Measurements from ENCODE around the gene HOXA5. TPM values are rescaled to one million over a fixed set of nuclear protein-coding genes. Genes with fewer than 3 reads are reported as not detected.
A peak's percentile ranks its signal among the peaks of the same experiment; 100 is the strongest.

The HOXA5 gene
- total RNA-seq, 1 donor from 2014 or later: 0.59 TPM

DNA sequence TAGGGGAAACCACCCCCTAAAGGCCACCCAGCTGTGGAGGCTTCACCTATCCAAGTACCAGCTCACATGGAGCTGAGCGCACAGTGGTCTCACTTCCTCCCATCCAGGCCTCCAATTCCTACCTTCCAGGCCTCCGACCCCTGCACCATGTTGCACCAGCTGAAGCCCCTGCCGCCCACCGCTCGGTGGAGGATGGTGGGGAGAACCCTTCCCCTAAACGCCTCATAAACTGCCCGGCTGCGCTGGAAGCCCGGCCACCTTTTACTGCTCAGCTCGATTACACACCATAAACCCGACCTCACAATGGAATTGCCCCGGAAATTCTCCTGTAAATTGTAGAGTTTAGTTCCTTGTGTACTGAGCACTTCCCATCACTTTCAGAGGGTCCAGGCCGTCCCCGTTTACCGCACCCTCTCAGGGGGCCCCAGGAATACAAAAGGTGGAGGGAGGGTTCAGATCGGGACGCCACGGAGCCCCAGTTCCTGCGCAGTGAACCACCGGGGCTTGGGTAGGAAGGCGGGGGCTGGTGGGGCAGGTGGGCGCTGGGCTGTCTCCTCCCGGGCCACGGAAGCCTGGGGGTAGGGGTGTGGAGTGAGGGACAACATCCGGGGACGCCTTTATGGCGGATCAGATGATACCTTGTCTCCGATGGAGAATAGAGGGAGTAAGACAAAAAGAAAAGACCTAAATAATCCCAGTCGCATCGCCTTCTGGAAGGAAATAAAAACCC, 14.4 kb upstream of the HOXA5 start:
- TF ChIP-seq, protein P1, sequence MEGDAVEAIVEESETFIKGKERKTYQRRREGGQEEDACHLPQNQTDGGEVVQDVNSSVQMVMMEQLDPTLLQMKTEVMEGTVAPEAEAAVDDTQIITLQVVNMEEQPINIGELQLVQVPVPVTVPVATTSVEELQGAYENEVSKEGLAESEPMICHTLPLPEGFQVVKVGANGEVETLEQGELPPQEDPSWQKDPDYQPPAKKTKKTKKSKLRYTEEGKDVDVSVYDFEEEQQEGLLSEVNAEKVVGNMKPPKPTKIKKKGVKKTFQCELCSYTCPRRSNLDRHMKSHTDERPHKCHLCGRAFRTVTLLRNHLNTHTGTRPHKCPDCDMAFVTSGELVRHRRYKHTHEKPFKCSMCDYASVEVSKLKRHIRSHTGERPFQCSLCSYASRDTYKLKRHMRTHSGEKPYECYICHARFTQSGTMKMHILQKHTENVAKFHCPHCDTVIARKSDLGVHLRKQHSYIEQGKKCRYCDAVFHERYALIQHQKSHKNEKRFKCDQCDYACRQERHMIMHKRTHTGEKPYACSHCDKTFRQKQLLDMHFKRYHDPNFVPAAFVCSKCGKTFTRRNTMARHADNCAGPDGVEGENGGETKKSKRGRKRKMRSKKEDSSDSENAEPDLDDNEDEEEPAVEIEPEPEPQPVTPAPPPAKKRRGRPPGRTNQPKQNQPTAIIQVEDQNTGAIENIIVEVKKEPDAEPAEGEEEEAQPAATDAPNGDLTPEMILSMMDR (IDR thresholded peaks at IDR 0.05; ENCODE audit: unreplicated experiment): no peak
- Mint-ChIP-seq H3K27me3 (ENCODE audit: unreplicated experiment) (peaks cover 44% of the 10 kb centered on the region), H3K4me1 (ENCODE audit: unreplicated experiment) (peaks cover 13% of the 10 kb centered on the region), H3K36me3 (ENCODE audit: low read depth, unreplicated experiment) (peaks cover 3% of the 10 kb centered on the region), H3K9me3 (ENCODE audit: unreplicated experiment) (no peaks in the 10 kb centered on the region), H3K27ac (ENCODE audit: unreplicated experiment) (no peak overlapping the region), H3K4me3 (ENCODE audit: unreplicated experiment) (no peak overlapping the region)
- DNase-seq (ENCODE audit: low spot score): no peak

DNA sequence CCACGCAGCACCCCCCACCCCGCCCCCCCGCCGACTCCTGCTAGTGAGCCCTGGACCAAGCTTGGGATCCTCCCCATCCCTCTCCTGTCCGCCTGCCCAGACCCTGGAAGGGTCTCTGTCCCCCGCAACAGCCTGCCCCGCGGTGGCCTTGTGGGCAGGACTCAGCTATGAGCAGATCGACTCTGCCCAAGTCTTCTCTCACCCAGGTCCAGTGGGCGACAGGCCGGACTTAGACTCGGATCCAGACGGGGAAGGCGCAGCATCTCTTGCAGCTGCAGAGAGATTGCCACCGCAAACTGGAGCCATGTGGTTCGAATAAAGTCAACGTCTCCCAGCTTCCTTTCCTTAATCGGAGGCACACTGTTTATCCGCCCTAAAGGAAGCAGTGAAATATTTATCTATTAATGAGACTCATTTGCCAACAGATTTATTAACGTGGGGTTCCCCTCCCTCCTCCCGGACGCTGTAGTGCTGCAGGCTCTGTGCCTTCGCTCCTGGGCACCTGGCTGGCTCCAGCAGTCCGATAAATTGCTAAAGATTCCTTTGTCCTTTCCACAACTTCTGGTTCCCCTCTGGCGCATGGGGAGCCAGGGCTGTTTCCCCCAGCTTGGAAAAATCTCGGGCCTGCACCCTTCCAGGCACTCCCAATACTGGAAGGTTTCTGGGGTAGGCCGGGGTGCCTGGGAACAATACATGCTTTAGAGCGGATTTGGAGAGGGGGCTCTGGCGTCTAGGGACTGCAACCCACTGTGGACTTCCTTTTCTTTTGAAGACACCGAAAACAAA, 13.6 kb upstream of the HOXA5 start:
- Mint-ChIP-seq H3K4me3 (ENCODE audit: unreplicated experiment) (no peak overlapping the region), H3K27me3 (ENCODE audit: unreplicated experiment) (peaks cover 44% of the 10 kb centered on the region), H3K4me1 (ENCODE audit: unreplicated experiment) (peaks cover 13% of the 10 kb centered on the region), H3K36me3 (ENCODE audit: low read depth, unreplicated experiment) (peaks cover 3% of the 10 kb centered on the region), H3K27ac (ENCODE audit: unreplicated experiment) (no peak overlapping the region), H3K9me3 (ENCODE audit: unreplicated experiment) (no peaks in the 10 kb centered on the region)
- DNase-seq (ENCODE audit: low spot score): no peak
- TF ChIP-seq, protein P1 (IDR thresholded peaks at IDR 0.05; ENCODE audit: unreplicated experiment): no peak

DNA sequence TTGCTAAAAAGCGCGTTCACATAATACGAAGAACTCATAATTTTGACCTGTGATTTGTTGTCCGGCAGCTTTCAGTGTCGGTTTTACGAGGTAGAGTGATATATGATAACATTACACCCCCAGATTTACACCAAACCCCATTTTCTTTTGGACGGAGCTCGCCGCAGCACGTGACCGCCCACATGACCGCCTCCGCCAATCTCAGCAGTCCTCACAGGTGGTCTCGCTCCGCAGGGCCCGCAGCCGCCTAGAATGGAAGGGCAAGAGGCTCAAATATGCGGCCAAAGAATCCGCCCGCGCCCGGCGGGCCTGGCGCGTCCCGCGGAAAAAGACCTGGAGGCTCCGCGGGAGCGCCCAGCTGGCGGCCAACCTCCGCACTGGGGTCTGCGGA, 13.0 kb upstream of the HOXA5 start, which contains the start of gene HOXA7:
Gene HOXA7, minus strand, starts transcription at position 168 of the 391 bp plus-strand sequence. Its CDS starts 130 bp downstream, at position 38.
- Mint-ChIP-seq H3K4me1 (ENCODE audit: unreplicated experiment) (peaks cover 16% of the 10 kb centered on the region), H3K4me3 (ENCODE audit: unreplicated experiment) (peak within 1 kb of the TSS; percentile 76), H3K9me3 (ENCODE audit: unreplicated experiment) (no peaks in the 10 kb centered on the region), H3K36me3 (ENCODE audit: low read depth, unreplicated experiment) (peaks cover 3% of the 10 kb centered on the region), H3K27me3 (ENCODE audit: unreplicated experiment) (peaks cover 50% of the 10 kb centered on the region), H3K27ac (ENCODE audit: unreplicated experiment) (no peak within 1 kb of the TSS)
- DNase-seq (ENCODE audit: low spot score): no peak
- TF ChIP-seq, protein P1 (IDR thresholded peaks at IDR 0.05; ENCODE audit: unreplicated experiment): no peak

DNA sequence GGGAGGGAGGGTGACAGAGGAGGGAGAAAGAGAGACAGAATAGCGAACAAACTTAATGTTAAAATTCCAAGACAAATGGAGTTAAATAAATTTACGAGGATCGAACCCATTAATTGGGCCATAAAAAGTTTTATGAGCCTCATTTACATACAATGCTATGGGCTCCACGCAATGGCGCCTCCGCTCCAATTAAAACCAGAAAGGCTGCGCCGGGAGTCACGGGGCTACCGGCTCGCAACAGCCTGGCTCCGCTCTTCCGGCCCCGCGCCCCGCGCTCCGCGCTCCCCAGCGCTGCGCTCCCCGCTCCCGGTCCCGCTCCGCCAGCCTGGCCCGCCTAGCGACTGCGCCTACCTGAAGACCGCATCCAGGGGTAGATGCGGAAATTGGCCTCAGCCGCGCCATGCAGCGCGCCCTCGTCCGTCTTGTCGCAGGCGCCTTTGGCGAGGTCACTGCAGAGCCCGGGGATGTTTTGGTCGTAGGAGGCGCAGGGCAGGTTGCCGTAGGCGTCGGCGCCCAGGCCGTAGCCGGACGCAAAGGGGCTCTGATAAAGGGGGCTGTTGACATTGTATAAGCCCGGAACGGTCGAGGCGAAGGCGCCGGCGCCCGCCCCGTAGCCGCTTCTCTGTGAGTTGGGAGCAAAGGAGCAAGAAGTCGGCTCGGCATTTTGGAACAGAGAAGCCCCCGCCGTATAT, 12.5 kb upstream of the HOXA5 start:
- TF ChIP-seq, protein P1 (IDR thresholded peaks at IDR 0.05; ENCODE audit: unreplicated experiment): no peak
- Mint-ChIP-seq H3K27ac (ENCODE audit: unreplicated experiment) (no peak overlapping the region), H3K4me3 (ENCODE audit: unreplicated experiment) (peak overlapping the region; percentile 76), H3K4me1 (ENCODE audit: unreplicated experiment) (peaks cover 22% of the 10 kb centered on the region), H3K9me3 (ENCODE audit: unreplicated experiment) (no peaks in the 10 kb centered on the region), H3K27me3 (ENCODE audit: unreplicated experiment) (peaks cover 55% of the 10 kb centered on the region), H3K36me3 (ENCODE audit: low read depth, unreplicated experiment) (peaks cover 3% of the 10 kb centered on the region)
- DNase-seq (ENCODE audit: low spot score): no peak

Measured in endothelial cell (in vitro differentiated cells).